Activated CD4-positive, alpha-beta memory T cell treated with anti-CD3 and anti-CD28 coated beads for 36 hours (primary cell): ENCODE measurements around the gene CNTN3. TPM values are rescaled to one million over a fixed set of nuclear protein-coding genes. Genes with fewer than 3 reads are reported as not detected.

ENCODE experiments used
- CTCF ChIA-PET: fragments of 350-600 bp; sonication (Branson Sonifier 250); formaldehyde crosslinking; loops from one replicate; lab custom pipeline; 2021; ENCODE audit warnings: antibody characterized with exemption, inconsistent platforms; lab: Charles Lee
- POLR2A ChIA-PET: fragments of 350-600 bp; sonication (Branson Sonifier 250); formaldehyde crosslinking; loops from one replicate; lab custom pipeline; 2021; ENCODE audit warnings: antibody characterized with exemption; lab: Charles Lee
- DNase-seq: peaks from one replicate; pipeline ENCODE4 v3.0.0-alpha.2; 2020
- H3K27ac Mint-ChIP-seq: one replicate; pipeline ENCODE4 v1.8.0; 2021; ENCODE audit warnings: mixed read lengths
- H3K27me3 Mint-ChIP-seq: one replicate; pipeline ENCODE4 v1.8.0; 2021; ENCODE audit warnings: mixed read lengths
- H3K36me3 Mint-ChIP-seq: one replicate; pipeline ENCODE4 v1.8.0; 2021; ENCODE audit warnings: mixed read lengths
- H3K4me1 Mint-ChIP-seq: one replicate; pipeline ENCODE4 v1.8.0; 2021; ENCODE audit warnings: low read depth, mixed read lengths
- H3K4me3 Mint-ChIP-seq: one replicate; pipeline ENCODE4 v1.8.0; 2021; ENCODE audit warnings: mild to moderate bottlenecking, mixed read lengths
- H3K9me3 Mint-ChIP-seq: one replicate; pipeline ENCODE4 v1.8.0; 2021; ENCODE audit warnings: mixed read lengths
- intact Hi-C: fragments of 100-400 bp; cut with micrococcal nuclease; formaldehyde crosslinking; loops from one replicate; pipeline ENCODE4 v1.15.1; 2023
- total RNA-seq, 2 experiments: library from RNA; stranded (reverse); gene quantifications; one replicate each; pipeline ENCODE4 v1.2.3, GENCODE V29; 2021

Gene CNTN3
- total RNA-seq = not detected

DNA sequence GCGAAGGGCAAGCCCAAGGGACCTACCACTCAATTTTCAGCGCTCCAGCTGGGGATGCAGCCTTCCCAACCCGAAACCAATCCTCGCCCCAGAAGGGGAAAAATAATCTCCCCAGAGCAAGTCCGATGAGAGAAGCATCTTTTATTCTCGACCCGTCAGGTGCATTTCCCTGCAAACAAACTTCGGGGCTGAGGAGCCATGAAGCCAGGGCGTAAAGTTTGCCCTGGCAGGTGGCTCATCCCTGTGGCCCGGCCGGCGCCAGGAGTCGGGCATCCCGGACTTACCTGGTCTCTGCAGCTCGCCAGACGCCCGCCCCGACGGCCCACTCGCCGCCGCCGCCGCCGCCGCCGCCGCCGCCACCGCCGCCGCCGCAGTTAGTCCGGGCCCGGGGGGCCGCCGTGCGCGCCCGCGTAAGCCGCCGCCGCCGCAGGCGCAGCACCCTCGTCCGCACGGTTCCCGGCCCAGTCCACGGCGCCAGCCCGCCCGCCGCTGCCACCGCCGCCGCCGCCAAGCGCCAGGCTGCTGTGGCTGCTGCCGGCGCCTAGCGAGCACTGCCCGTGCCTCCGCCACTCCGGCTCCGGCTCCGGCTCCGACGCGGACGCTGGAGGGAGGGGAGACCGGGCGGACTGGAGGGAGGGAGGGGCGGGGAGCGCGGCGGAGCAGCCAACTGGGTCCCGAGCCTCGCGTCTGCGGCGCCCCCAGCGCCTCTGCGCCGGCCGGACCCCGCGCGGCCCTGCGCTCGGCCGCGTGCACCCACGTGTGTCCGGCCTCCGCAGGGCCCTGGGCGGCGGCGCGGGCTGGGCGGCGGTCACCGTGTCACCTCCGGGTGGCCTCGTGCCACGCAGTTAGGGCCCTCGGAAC is at the start of gene CNTN3:
Gene CNTN3, minus strand, starts transcription at position 553 of the 861 bp plus-strand sequence. CDS start 93,547 bp downstream, outside the sequence.
- no peak for DNase-seq
- Mint-ChIP-seq H3K4me3 (no peak within 1 kb of the TSS), H3K9me3 (peaks cover 10% of the 10 kb centered on the region), H3K36me3 (no peaks in the 10 kb centered on the region), H3K27me3 (peaks cover 15% of the 10 kb centered on the region), H3K4me1 (no peaks in the 10 kb centered on the region), H3K27ac (no peak within 1 kb of the TSS)
- ChIA-PET CTCF (no interaction called here), POLR2A (no interaction called here)
- intact Hi-C loops = no loop called here

DNA sequence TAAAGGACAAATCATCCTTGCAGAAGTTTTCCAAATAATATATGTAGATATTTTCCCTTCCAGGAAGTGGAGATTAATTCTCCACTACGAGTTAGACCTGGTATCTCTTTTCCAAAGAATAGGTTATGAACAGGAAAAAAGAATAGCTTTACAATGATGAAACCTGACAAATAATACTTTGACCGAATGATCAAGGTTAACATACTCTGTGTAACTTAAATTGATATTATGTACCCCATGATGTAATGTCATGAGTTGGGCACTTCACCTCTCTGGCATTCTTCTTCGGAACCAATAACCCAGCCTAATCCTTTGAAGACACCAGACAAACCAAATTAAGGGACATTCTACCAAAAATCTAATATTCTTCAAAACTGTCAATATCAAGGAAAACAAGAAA is 48.7 kb upstream of the CNTN3 start:
- Mint-ChIP-seq H3K4me1 (no peaks in the 10 kb centered on the region), H3K36me3 (no peaks in the 10 kb centered on the region), H3K4me3 (no peak overlapping the region), H3K9me3 (peaks cover 17% of the 10 kb centered on the region), H3K27me3 (no peaks in the 10 kb centered on the region), H3K27ac (no peak overlapping the region)
- intact Hi-C loops = no loop called here
- ChIA-PET CTCF (no interaction called here), POLR2A (no interaction called here)
- no peak for DNase-seq

DNA sequence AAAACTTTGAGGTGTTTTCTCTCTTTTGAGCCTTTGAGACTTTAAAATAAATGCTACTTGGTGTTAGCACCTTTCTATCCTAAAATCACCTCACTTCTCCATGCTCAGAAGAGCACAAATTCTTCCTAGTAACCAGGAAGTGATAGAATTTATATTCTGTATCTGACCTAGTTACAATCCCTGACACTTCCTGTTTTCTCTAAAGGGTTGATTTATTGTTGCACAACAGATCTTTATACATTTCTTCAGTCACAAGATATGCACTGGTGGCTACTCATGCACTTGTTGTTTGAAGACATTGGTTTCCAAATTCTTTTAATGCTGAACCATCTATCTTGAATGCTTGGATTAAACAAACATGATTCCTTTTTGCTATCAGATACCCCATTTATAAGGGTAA is 47.2 kb upstream of the CNTN3 start:
- H3K4me3 Mint-ChIP-seq = no peak overlapping the region
- H3K4me1 Mint-ChIP-seq = no peaks in the 10 kb centered on the region
- no peak for DNase-seq
- intact Hi-C loops = no loop called here
- no peak overlapping the region for H3K27ac Mint-ChIP-seq
- CTCF ChIA-PET = no interaction called here
- H3K27me3 Mint-ChIP-seq = no peaks in the 10 kb centered on the region
- H3K36me3 Mint-ChIP-seq = no peaks in the 10 kb centered on the region
- POLR2A ChIA-PET = no interaction called here
- H3K9me3 Mint-ChIP-seq = peaks cover 10% of the 10 kb centered on the region

DNA sequence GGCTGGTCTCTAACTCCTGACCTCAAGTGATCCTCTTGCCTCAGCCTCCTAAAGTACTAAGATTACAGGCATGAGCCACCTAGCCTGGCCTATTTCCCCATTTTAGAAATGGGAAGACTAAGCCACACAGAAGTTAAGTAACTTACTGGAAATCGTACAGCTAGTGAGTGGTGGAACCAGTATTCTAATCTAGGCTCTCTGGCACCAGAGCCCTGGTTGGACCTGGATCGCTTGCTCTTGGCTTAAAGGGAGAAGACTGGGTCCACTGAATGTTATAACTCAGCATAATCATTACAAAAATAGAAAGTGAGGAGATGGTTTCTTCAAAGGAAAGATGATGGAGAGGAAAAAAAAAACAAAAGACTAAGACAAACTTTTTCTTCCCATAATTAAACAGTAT is 37.4 kb upstream of the CNTN3 start:
- ChIA-PET CTCF (no interaction called here), POLR2A (no interaction called here)
- Mint-ChIP-seq H3K4me3 (no peak overlapping the region), H3K27ac (no peak overlapping the region), H3K27me3 (no peaks in the 10 kb centered on the region), H3K36me3 (no peaks in the 10 kb centered on the region), H3K4me1 (no peaks in the 10 kb centered on the region), H3K9me3 (peaks cover 7% of the 10 kb centered on the region)
- intact Hi-C loops = no loop called here
- no peak for DNase-seq

DNA sequence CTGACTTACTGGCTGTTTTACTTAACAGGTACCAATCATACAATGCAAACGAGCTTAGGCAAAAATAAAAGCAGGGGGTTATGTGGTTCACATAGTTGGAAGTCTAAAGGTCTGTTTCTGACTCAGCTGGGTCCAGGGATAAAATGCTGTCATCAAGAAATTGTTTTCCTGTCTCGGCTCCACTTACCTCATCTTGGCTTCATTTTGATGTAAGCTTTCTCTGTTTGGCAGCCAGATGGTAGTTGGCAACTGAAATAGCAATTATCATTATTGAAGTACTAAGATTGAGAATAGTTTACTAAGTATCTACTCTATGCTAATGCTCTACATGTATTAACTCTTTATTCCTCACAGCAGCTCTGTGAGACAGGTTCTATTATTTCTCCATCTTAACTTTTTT is 36.8 kb upstream of the CNTN3 start:
- no peak overlapping the region for H3K27ac Mint-ChIP-seq
- no peaks in the 10 kb centered on the region for H3K27me3 Mint-ChIP-seq
- intact Hi-C loops = no loop called here
- no peaks in the 10 kb centered on the region for H3K36me3 Mint-ChIP-seq
- DNase-seq = no peak
- no peaks in the 10 kb centered on the region for H3K4me1 Mint-ChIP-seq
- H3K9me3 Mint-ChIP-seq = peaks cover 5% of the 10 kb centered on the region
- H3K4me3 Mint-ChIP-seq = no peak overlapping the region
- ChIA-PET POLR2A (no interaction called here), CTCF (no interaction called here)

DNA sequence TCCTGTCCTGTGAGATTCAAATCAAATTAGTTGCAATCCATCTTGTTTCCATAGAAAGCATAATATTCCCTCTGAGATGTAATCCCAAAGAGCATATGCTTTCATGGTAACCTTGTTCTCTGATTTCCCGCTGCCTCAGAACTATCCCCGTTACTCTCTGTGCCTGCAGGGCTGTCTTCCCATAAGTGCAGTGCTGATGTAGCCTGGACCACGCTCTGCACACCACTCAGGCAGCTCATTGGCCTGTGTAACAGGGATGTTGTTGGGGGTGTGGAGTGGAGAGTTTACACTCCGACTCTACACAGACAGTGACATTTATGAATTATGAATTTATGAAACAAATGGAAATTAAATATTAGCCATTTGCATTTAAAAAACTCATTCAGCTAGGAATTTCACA is 33.6 kb upstream of the CNTN3 start:
- intact Hi-C loops = no loop called here
- Mint-ChIP-seq H3K9me3 (peaks cover 5% of the 10 kb centered on the region), H3K27ac (no peak overlapping the region), H3K36me3 (no peaks in the 10 kb centered on the region), H3K4me1 (no peaks in the 10 kb centered on the region), H3K27me3 (no peaks in the 10 kb centered on the region), H3K4me3 (no peak overlapping the region)
- DNase-seq = no peak
- ChIA-PET CTCF (no interaction called here), POLR2A (no interaction called here)

DNA sequence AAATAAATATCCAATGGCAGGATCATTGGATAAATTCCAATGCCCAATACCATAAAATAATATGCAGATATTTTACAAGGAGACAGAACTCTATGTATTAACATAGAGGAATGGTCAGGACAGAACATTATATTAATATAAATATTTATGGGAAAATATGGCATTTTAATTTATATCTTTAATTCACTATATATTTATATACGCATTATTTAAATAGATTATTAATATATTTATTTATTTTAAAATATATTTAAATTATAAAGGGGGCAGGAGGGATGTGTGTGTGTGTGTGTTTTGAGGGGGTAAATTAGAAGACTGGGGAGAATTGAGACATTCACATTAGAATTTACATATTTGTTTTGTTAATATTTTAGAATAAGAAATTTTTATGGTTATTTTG is 31.6 kb upstream of the CNTN3 start:
- ChIA-PET CTCF (no interaction called here), POLR2A (no interaction called here)
- Mint-ChIP-seq H3K9me3 (peaks cover 5% of the 10 kb centered on the region), H3K4me3 (no peak overlapping the region), H3K27me3 (no peaks in the 10 kb centered on the region), H3K27ac (no peak overlapping the region), H3K36me3 (no peaks in the 10 kb centered on the region), H3K4me1 (no peaks in the 10 kb centered on the region)
- intact Hi-C loops = no loop called here
- DNase-seq = no peak

- no peaks in the 10 kb centered on the region for H3K4me1 Mint-ChIP-seq
- H3K9me3 Mint-ChIP-seq = peaks cover 8% of the 10 kb centered on the region
- no peak overlapping the region for H3K27ac Mint-ChIP-seq
- no peaks in the 10 kb centered on the region for H3K27me3 Mint-ChIP-seq
- DNase-seq = no peak
- intact Hi-C loops = no loop called here
- no peak overlapping the region for H3K4me3 Mint-ChIP-seq
- ChIA-PET CTCF (no interaction called here), POLR2A (no interaction called here)
- H3K36me3 Mint-ChIP-seq = no peaks in the 10 kb centered on the region
Observed at GRCh38 chr3:74643636-74644035, 29.2 kb upstream of the CNTN3 start.

- DNase-seq = no peak
- H3K36me3 Mint-ChIP-seq = no peaks in the 10 kb centered on the region
- ChIA-PET CTCF (no interaction called here), POLR2A (no interaction called here)
- intact Hi-C loops = no loop called here
- peaks cover 8% of the 10 kb centered on the region for H3K9me3 Mint-ChIP-seq
- no peak overlapping the region for H3K4me3 Mint-ChIP-seq
- no peaks in the 10 kb centered on the region for H3K27me3 Mint-ChIP-seq
- H3K27ac Mint-ChIP-seq = no peak overlapping the region
- no peaks in the 10 kb centered on the region for H3K4me1 Mint-ChIP-seq
Observed at GRCh38 chr3:74642876-74643275, 28.4 kb upstream of the CNTN3 start.

DNA sequence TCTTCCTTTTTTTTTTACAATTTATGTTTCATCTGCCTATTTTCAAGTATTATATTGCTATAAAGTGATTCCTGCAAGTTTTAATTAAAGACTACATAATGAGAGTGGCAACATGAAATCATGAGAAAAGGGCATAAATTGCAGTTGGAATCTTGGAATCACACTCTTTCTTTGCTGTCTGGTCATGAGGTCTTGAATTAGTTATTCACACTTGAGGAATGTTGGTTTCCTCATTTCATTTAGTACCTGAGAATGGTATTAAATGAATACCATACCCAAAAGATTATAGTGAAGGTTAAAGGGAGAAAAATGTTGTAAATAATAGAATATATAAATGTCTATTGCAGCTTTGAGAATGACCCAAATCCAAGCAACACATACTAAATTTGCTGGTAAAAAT is 25.8 kb upstream of the CNTN3 start:
- H3K27me3 Mint-ChIP-seq = no peaks in the 10 kb centered on the region
- intact Hi-C loops = no loop called here
- no peaks in the 10 kb centered on the region for H3K4me1 Mint-ChIP-seq
- no peak for DNase-seq
- no peak overlapping the region for H3K27ac Mint-ChIP-seq
- POLR2A ChIA-PET = no interaction called here
- no peak overlapping the region for H3K4me3 Mint-ChIP-seq
- H3K36me3 Mint-ChIP-seq = no peaks in the 10 kb centered on the region
- CTCF ChIA-PET = no interaction called here
- peaks cover 10% of the 10 kb centered on the region for H3K9me3 Mint-ChIP-seq

GRCh38 chr3:74639681-74640080 is 25.2 kb upstream of the CNTN3 start:
- Mint-ChIP-seq H3K36me3 (no peaks in the 10 kb centered on the region), H3K9me3 (peaks cover 12% of the 10 kb centered on the region), H3K4me3 (no peak overlapping the region), H3K4me1 (no peaks in the 10 kb centered on the region), H3K27me3 (no peaks in the 10 kb centered on the region), H3K27ac (no peak overlapping the region)
- POLR2A ChIA-PET = no interaction called here
- CTCF ChIA-PET = no interaction called here
- no peak for DNase-seq
- intact Hi-C loops = no loop called here

DNA sequence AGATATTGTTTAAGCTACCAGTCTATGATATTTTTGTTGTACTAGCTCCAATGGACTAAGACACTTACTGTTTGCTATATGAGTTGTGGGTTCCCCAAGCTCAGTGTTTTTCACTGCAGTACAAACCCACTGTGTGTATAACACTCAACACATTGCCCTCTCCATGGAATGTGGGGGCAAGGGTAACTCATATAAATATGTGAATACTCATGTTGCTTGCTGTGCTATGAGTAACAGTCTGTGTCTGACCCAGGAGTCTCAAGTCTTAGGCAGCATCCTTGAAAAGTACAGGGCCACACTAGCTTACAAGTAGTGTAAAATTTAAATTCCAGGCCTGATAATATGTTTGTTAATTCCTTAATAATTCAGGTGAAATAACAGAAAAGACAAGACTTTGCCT is 22.5 kb upstream of the CNTN3 start:
- ChIA-PET POLR2A (no interaction called here), CTCF (no interaction called here)
- intact Hi-C loops = no loop called here

DNA sequence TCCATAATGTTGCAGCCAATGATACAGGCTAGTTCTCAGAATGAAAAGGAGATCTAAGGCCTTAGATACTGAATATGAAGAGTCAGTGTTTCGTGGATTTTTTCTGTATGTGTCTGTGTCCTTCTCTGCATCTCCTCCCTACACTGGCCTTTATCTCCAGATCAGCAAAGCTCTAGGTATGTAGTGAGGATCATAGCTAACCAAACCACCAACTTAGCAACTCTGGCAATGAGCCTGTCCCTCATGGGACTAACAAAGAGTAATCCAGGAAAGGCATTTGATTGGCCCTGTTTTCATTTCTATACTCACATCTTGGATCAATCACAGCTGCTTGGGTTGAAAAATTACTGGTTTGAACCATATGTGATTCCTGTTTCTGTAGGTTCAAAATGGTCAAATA is 18.6 kb upstream of the CNTN3 start:
- Mint-ChIP-seq H3K27ac (no peak overlapping the region), H3K9me3 (peaks cover 14% of the 10 kb centered on the region), H3K36me3 (no peaks in the 10 kb centered on the region), H3K27me3 (no peaks in the 10 kb centered on the region), H3K4me3 (no peak overlapping the region), H3K4me1 (no peaks in the 10 kb centered on the region)
- ChIA-PET CTCF (no interaction called here), POLR2A (no interaction called here)
- intact Hi-C loops = no loop called here
- DNase-seq = no peak

More for the DNA sequence above, 22.5 kb upstream of the CNTN3 start:
- Mint-ChIP-seq H3K4me1 (no peaks in the 10 kb centered on the region), H3K27me3 (no peaks in the 10 kb centered on the region), H3K27ac (no peak overlapping the region), H3K4me3 (no peak overlapping the region), H3K36me3 (no peaks in the 10 kb centered on the region), H3K9me3 (peaks cover 14% of the 10 kb centered on the region)
- no peak for DNase-seq
